HS-27A (cell line): ENCODE data around the gene LPCAT1.
"Not testable (repeated sequence)": the region's sequence is repeated elsewhere in the genome, so short reads cannot be mapped to it uniquely, and the experiment has no call there.

ENCODE experiments used
- DNase-seq: peaks from one replicate; pipeline ENCODE4 v3.0.0-alpha.2; 2012; ENCODE audit warnings: low read depth, missing footprints

Gene LPCAT1

GRCh38 chr5:1465117-1465516, 58.6 kb downstream of the LPCAT1 start:
- DNase-seq: no peak

GRCh38 chr5:1464511-1464910, 59.2 kb downstream of the LPCAT1 start:
- no peak for DNase-seq

GRCh38 chr5:1464096-1464446, 59.7 kb downstream of the LPCAT1 start:
- DNase-seq: no peak

- no peak for DNase-seq
Observed at GRCh38 chr5:1463326-1464095, 60.2 kb downstream of the LPCAT1 start.

GRCh38 chr5:1462358-1462757, 61.4 kb downstream of the LPCAT1 start:
- DNase-seq: no peak

- DNase-seq: no peak
Observed at GRCh38 chr5:1461396-1461795, 62.4 kb downstream of the LPCAT1 start.

- no peak for DNase-seq
Observed at GRCh38 chr5:1460054-1460682, 63.6 kb downstream of the LPCAT1 start.

- DNase-seq: not testable (repeated sequence)
Observed at GRCh38 chr5:1459435-1459834, 64.3 kb downstream of the LPCAT1 start.

GRCh38 chr5:1456110-1456881, 67.5 kb downstream of the LPCAT1 start:
- DNase-seq: not testable (repeated sequence)

GRCh38 chr5:1453613-1454012, 70.1 kb downstream of the LPCAT1 start:
- no peak for DNase-seq

GRCh38 chr5:1449081-1449630, 74.6 kb downstream of the LPCAT1 start:
- no peak for DNase-seq

GRCh38 chr5:1448511-1449011, 75.2 kb downstream of the LPCAT1 start:
- DNase-seq: no peak

- no peak for DNase-seq
Observed at GRCh38 chr5:1447671-1448361, 75.9 kb downstream of the LPCAT1 start.

GRCh38 chr5:1446602-1447343, 77.0 kb downstream of the LPCAT1 start:
- DNase-seq: no peak

- DNase-seq: no peak
Observed at GRCh38 chr5:1445689-1446601, 77.8 kb downstream of the LPCAT1 start.

GRCh38 chr5:1445313-1445688, 78.5 kb downstream of the LPCAT1 start, which contains the start of gene SLC6A3:
Gene SLC6A3 (minus strand): TSS chr5:1445440. CDS start chr5:1443197, 2,243 bp downstream.
- DNase-seq: no peak

- DNase-seq: no peak
Observed at GRCh38 chr5:1444361-1445189, 79.2 kb downstream of the LPCAT1 start.

GRCh38 chr5:1443991-1444360, 79.8 kb downstream of the LPCAT1 start:
- DNase-seq: no peak

- no peak for DNase-seq
Observed at GRCh38 chr5:1443171-1443570, 80.6 kb downstream of the LPCAT1 start.
